Cardiac fibroblast (primary cell): ENCODE results near the gene SMARCE1.

ENCODE experiments used
- DNase-seq, 2 donors: peaks; one replicate each; pipeline versions ENCODE4 v3.0.0 to v3.0.0-alpha.2; 2010; ENCODE audit warnings: low read depth in 2 of 2
- H3K4me3 ChIP-seq, 2 donors: replicated peaks in 1 of 2; 1 replicate in 1 of 2; 2 replicates in 1 of 2; pipeline ENCODE4 v1.5.1; 2011; ENCODE audit warnings: low read depth in 2 of 2, low read length in 2 of 2, mild to moderate bottlenecking in 2 of 2, moderate library complexity in 1 of 2
- CTCF ChIP-seq: IDR thresholded peaks from one replicate; pipeline ENCODE4 v1.5.1; 2011; ENCODE audit warnings: low read depth, mild to moderate bottlenecking, low read length, inconsistent platforms

SMARCE1 gene

DNA sequence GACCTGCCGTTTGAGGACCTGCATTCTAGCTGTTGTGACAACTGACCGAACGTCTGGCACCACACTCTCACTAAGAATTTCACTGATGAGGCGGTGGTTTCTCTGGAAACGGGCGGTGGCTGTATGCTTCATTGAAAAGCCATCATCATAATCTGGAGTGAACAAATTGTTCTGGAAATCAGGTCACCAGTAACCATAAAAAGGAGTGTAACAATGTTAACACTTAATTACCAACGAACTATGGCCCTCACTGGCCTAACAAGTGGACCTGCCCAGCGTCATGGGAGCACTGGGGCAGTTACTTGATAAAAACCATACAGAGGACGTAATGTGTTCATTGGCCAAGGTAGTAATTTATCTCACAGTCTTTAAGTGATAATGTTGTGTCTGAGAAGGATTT, 15.4 kb downstream of the SMARCE1 start:
- TF ChIP-seq CTCF, result no peak
- DNase-seq, result no peak
- H3K4me3 ChIP-seq, result no peak overlapping the region

GRCh38 chr17:40629842-40630241, 17.8 kb downstream of the SMARCE1 start:
- no peak for TF ChIP-seq CTCF
- no peak for DNase-seq
- H3K4me3 ChIP-seq, result no peak overlapping the region

GRCh38 chr17:40625311-40625710, 22.3 kb downstream of the SMARCE1 start:
- DNase-seq, result no peak
- no peak for TF ChIP-seq CTCF
- no peak overlapping the region for H3K4me3 ChIP-seq

DNA sequence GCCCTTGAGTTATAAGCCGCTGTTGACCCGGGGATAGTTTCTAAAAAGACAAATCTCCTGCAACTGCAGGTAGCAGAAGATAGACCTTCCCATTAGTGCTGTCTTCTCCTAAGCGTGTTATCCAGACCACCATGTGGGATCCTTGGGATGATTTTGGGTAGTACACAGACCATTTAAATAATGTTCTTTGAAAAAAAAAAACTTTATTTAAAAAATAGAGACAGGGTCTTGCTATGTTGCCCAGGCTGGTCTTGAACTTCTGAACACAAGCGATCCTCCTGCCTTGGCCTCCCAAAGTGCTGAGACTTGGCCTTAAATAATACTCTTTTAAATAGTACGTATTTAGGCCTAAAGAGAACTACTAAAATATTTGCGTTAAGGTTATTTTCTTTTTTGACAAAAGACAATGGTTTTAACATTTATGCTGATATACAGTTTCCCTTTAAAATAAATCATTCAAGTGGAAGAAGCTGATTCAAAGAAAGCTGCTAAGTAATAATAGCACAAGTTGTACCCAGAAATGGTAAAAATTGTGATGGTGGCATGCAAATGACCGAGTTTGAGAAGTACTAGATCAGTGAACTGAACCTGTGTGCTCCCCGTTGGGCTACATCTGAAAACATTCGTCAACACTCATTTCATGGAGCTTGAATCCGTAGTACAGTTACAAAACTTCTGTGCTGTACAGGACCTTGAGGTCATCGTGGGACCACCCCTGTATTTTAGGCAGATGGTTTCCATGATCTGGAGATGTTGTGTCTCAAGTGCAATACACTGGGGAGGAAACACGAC, 24.0 kb downstream of the SMARCE1 start:
- no peak for DNase-seq
- H3K4me3 ChIP-seq, result no peak overlapping the region
- no peak for TF ChIP-seq CTCF

GRCh38 chr17:40622509-40622928, 25.1 kb downstream of the SMARCE1 start:
- no peak overlapping the region for H3K4me3 ChIP-seq
- DNase-seq, result no peak
- TF ChIP-seq CTCF, result no peak

DNA sequence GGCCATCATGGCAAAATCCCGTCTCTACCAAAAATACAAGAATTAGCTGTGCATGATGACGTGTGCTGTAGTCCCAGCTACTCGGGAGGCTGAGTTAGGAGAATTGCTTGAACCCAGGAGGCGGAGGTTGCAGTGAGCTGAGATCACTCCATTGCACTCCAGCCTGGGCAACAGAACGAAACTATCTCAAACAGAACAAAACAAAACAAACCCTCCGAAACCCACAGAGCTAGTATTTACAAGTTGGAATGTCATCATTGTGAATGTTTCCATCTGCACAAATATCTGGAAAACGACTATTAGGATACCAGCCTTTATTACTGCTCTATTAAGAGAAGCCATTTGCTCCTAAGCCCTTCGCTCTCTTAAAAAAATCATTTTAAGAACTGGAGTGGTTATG, 26.0 kb downstream of the SMARCE1 start:
- no peak overlapping the region for H3K4me3 ChIP-seq
- TF ChIP-seq CTCF, result no peak
- no peak for DNase-seq

DNA sequence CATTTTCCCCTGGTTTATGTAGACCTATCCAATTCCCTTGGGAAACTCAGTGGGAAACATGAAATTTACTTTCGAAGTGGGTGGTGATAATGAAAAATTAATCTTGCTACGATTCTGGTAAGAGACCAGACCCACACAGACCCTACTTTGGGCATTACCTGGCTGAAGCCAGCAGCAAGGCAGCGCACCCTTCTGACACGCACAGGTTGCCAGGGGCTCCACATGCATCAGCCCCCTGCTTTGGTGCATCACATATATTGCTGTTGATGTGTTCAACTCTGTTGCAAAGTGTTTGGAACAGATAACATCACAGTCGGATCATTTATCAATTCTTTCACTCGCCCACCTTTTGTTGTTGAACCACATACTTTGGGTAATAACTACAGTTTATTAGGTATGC, 26.6 kb downstream of the SMARCE1 start:
- no peak for DNase-seq
- no peak overlapping the region for H3K4me3 ChIP-seq
- TF ChIP-seq CTCF, result no peak
